C4-2B (cell line): Measurements from ENCODE around the gene PEX11B.

ENCODE experiments used
- ZFX ChIP-seq: fragments of 450-650 bp; IDR thresholded peaks from 2 replicates; pipeline ENCODE4 v1.6.1; 2017
- TF ChIP-seq, protein P1 (sequence below): fragments of 450-650 bp; conservative IDR thresholded peaks from 2 replicates; pipeline ENCODE4 v1.5.1; 2017; ENCODE audit warnings: mild to moderate bottlenecking

GRCh38 chr1:145912128-145912641, 6.3 kb downstream of the PEX11B start:
- TF ChIP-seq, protein P1, sequence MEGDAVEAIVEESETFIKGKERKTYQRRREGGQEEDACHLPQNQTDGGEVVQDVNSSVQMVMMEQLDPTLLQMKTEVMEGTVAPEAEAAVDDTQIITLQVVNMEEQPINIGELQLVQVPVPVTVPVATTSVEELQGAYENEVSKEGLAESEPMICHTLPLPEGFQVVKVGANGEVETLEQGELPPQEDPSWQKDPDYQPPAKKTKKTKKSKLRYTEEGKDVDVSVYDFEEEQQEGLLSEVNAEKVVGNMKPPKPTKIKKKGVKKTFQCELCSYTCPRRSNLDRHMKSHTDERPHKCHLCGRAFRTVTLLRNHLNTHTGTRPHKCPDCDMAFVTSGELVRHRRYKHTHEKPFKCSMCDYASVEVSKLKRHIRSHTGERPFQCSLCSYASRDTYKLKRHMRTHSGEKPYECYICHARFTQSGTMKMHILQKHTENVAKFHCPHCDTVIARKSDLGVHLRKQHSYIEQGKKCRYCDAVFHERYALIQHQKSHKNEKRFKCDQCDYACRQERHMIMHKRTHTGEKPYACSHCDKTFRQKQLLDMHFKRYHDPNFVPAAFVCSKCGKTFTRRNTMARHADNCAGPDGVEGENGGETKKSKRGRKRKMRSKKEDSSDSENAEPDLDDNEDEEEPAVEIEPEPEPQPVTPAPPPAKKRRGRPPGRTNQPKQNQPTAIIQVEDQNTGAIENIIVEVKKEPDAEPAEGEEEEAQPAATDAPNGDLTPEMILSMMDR = no peak
- TF ChIP-seq ZFX = no peak
